ENCODE results near the gene MYLK2.

MYLK2 gene

GRCh38 chr20:31836853-31837608 is 17.9 kb downstream of the MYLK2 start:
- DNase-seq: no peak

- DNase-seq: no peak
Measured at GRCh38 chr20:31837896-31838397, 18.8 kb downstream of the MYLK2 start.

GRCh38 chr20:31838646-31839292 is 19.6 kb downstream of the MYLK2 start:
- DNase-seq: no peak

- DNase-seq: no peak
Measured at GRCh38 chr20:31839782-31840487, 20.8 kb downstream of the MYLK2 start.

- no peak for DNase-seq
Measured at GRCh38 chr20:31840906-31841816, 22.0 kb downstream of the MYLK2 start.

- no peak for DNase-seq
Measured at GRCh38 chr20:31841928-31842327, 22.8 kb downstream of the MYLK2 start.

GRCh38 chr20:31842471-31843157 is 23.5 kb downstream of the MYLK2 start:
- no peak for DNase-seq

- DNase-seq: no peak
Measured at GRCh38 chr20:31843288-31843687, 24.1 kb downstream of the MYLK2 start.

GRCh38 chr20:31843881-31844280 is 24.7 kb downstream of the MYLK2 start:
- DNase-seq: no peak

- DNase-seq: no peak
Measured at GRCh38 chr20:31844737-31845299, 25.7 kb downstream of the MYLK2 start.

- no peak for DNase-seq
Measured at GRCh38 chr20:31845300-31845863, 26.2 kb downstream of the MYLK2 start, which contains the start of gene FOXS1. Gene FOXS1, minus strand, starts transcription at chr20:31845604. Its CDS starts 62 bp downstream, at chr20:31845542.

GRCh38 chr20:31846793-31847138 is 27.6 kb downstream of the MYLK2 start:
- DNase-seq: no peak

- no peak for DNase-seq
Measured at GRCh38 chr20:31848088-31848999, 29.2 kb downstream of the MYLK2 start.

GRCh38 chr20:31849306-31849930 is 30.3 kb downstream of the MYLK2 start:
- DNase-seq: no peak

GRCh38 chr20:31851240-31851955 is 32.2 kb downstream of the MYLK2 start:
- no peak for DNase-seq

- no peak for DNase-seq
Measured at GRCh38 chr20:31853481-31853880, 34.3 kb downstream of the MYLK2 start.

GRCh38 chr20:31856516-31856915 is 37.4 kb downstream of the MYLK2 start:
- no peak for DNase-seq

- DNase-seq: no peak
Measured at GRCh38 chr20:31857861-31858759, 39.0 kb downstream of the MYLK2 start.

Data from activated CD4-positive, alpha-beta T cell treated with anti-CD3 and anti-CD28 coated beads, Interleukin-10, Interleukin-2, amounts not matched to agents 100 ng/mL and 50 ng/mL, durations not matched to agents 16 hours and 8 hours (primary cell).